Mesendoderm (in vitro differentiated cells): Measurements from ENCODE around the gene ARHGEF26.
A peak's percentile ranks its signal among the peaks of the same experiment; 100 is the strongest.

ENCODE experiments used
- DNase-seq: peaks from one replicate; pipeline ENCODE4 v3.0.0; 2013
- H2AK5ac ChIP-seq: 2 replicates; pipeline ENCODE4 v1.6.1; 2013; ENCODE audit warnings: low read length, inconsistent platforms
- H2BK120ac ChIP-seq: 2 replicates; pipeline ENCODE4 v1.6.1; 2013; ENCODE audit warnings: low read depth, mild to moderate bottlenecking, low read length, moderate library complexity, mixed read lengths
- H2BK15ac ChIP-seq: replicated peaks from 2 replicates; pipeline ENCODE4 v1.6.1; 2013; ENCODE audit warnings: low read depth, mild to moderate bottlenecking, moderate library complexity
- H2BK5ac ChIP-seq: 2 replicates; pipeline ENCODE4 v1.6.1; 2013; ENCODE audit warnings: low read length, inconsistent platforms
- H3K18ac ChIP-seq: 2 replicates; pipeline ENCODE4 v1.6.1; 2013; ENCODE audit warnings: mild to moderate bottlenecking, low read length, mixed read lengths
- H3K23ac ChIP-seq: one replicate; pipeline ENCODE4 v1.6.1; 2013; ENCODE audit warnings: low read length
- H3K27ac ChIP-seq: 2 replicates; pipeline ENCODE4 v1.5.1; 2013; ENCODE audit warnings: low read depth, mild to moderate bottlenecking, inconsistent platforms, low read length, moderate library complexity
- H3K27me3 ChIP-seq: 2 replicates; pipeline ENCODE4 v1.6.1; 2013; ENCODE audit warnings: low read length, control low read depth, mild to moderate bottlenecking, inconsistent platforms; ENCODE audit not compliant: insufficient read depth, poor library complexity
- H3K36me3 ChIP-seq: 2 replicates; pipeline ENCODE4 v1.6.1; 2013; ENCODE audit warnings: low read length, inconsistent platforms; ENCODE audit not compliant: control insufficient read depth, insufficient read depth
- H3K4ac ChIP-seq: one replicate; pipeline ENCODE4 v1.6.1; 2013; ENCODE audit warnings: low read depth, mild to moderate bottlenecking, low read length, moderate library complexity
- H3K4me1 ChIP-seq: 2 replicates; pipeline ENCODE4 v1.6.1; 2013; ENCODE audit warnings: low read depth, low read length, inconsistent platforms; ENCODE audit not compliant: control insufficient read depth
- H3K4me2 ChIP-seq: 2 replicates; pipeline ENCODE4 v1.6.1; 2013; ENCODE audit warnings: low read length
- H3K4me3 ChIP-seq: 2 replicates; pipeline ENCODE4 v1.5.1; 2013; ENCODE audit warnings: mild to moderate bottlenecking, low read length
- H3K56ac ChIP-seq: one replicate; pipeline ENCODE4 v1.6.1; 2013; ENCODE audit warnings: low read length
- H3K79me1 ChIP-seq: 2 replicates; pipeline ENCODE4 v1.6.1; 2013; ENCODE audit warnings: low read length, inconsistent platforms
- H3K79me2 ChIP-seq: 2 replicates; pipeline ENCODE4 v1.6.1; 2013; ENCODE audit warnings: mild to moderate bottlenecking, low read length; ENCODE audit not compliant: control insufficient read depth, insufficient read depth
- H3K9ac ChIP-seq: 2 replicates; pipeline ENCODE4 v1.6.1; 2013; ENCODE audit warnings: low read length, inconsistent platforms
- H4K5ac ChIP-seq: one replicate; pipeline ENCODE4 v1.6.1; 2013; ENCODE audit warnings: low read length
- H4K8ac ChIP-seq: one replicate; pipeline ENCODE4 v1.6.1; 2013; ENCODE audit warnings: low read depth, mild to moderate bottlenecking, control low read depth, low read length, moderate library complexity
- WGBS: extraction: QIAGEN DNeasy Blood & Tissue Kit; methylation state at CpG from one replicate; pipeline ENCODE4 v1.1.7; 2013; ENCODE audit warnings: low lambda C conversion rate, missing lambda C conversion rate; ENCODE audit not compliant: insufficient coverage; ENCODE audit errors: extremely low coverage; 5-methylcytosine and 5-hydroxymethylcytosine counted together

ARHGEF26 gene

GRCh38 chr3:154137036-154137435, 15.8 kb downstream of the ARHGEF26 start:
- WGBS, result no CpG with 5 or more reads among the region's 5 CpGs
- Histone ChIP-seq H3K9ac (no peak overlapping the region), H2BK120ac (no peak overlapping the region), H2BK15ac (no peak overlapping the region), H3K18ac (no peak overlapping the region), H3K79me1 (peaks cover 2% of the 10 kb centered on the region), H3K4me3 (no peak overlapping the region), H3K36me3 (no peaks in the 10 kb centered on the region), H3K4me2 (no peak overlapping the region), H2BK5ac (no peak overlapping the region), H3K27ac (no peak overlapping the region), H3K56ac (no peak overlapping the region), H3K4me1 (no peaks in the 10 kb centered on the region), H3K4ac (no peak overlapping the region), H3K27me3 (no peaks in the 10 kb centered on the region), H4K5ac (no peak overlapping the region), H3K79me2 (no peaks in the 10 kb centered on the region), H2AK5ac (no peak overlapping the region), H3K23ac (no peak overlapping the region), H4K8ac (no peak overlapping the region)
- DNase-seq, result no peak

- Histone ChIP-seq H3K18ac (no peak overlapping the region), H3K4me1 (no peaks in the 10 kb centered on the region), H4K5ac (no peak overlapping the region), H3K56ac (no peak overlapping the region), H3K27ac (no peak overlapping the region), H2BK5ac (no peak overlapping the region), H3K23ac (no peak overlapping the region), H2BK15ac (no peak overlapping the region), H4K8ac (no peak overlapping the region), H3K9ac (no peak overlapping the region), H3K4me2 (no peak overlapping the region), H2AK5ac (no peak overlapping the region), H2BK120ac (no peak overlapping the region), H3K79me2 (no peaks in the 10 kb centered on the region), H3K4me3 (no peak overlapping the region), H3K4ac (no peak overlapping the region), H3K79me1 (peaks cover 2% of the 10 kb centered on the region), H3K27me3 (no peaks in the 10 kb centered on the region), H3K36me3 (no peaks in the 10 kb centered on the region)
- no CpG with 5 or more reads among the region's 3 CpGs for WGBS
- no peak for DNase-seq
Observed at GRCh38 chr3:154139996-154140436, 18.8 kb downstream of the ARHGEF26 start.

- Histone ChIP-seq H2AK5ac (no peak overlapping the region), H3K56ac (no peak overlapping the region), H3K4me3 (no peak overlapping the region), H2BK5ac (no peak overlapping the region), H3K18ac (no peak overlapping the region), H4K5ac (no peak overlapping the region), H3K79me2 (no peaks in the 10 kb centered on the region), H4K8ac (no peak overlapping the region), H3K23ac (no peak overlapping the region), H2BK15ac (no peak overlapping the region), H3K79me1 (peaks cover 2% of the 10 kb centered on the region), H3K36me3 (no peaks in the 10 kb centered on the region), H3K27me3 (no peaks in the 10 kb centered on the region), H3K4me2 (no peak overlapping the region), H2BK120ac (no peak overlapping the region), H3K4me1 (no peaks in the 10 kb centered on the region), H3K27ac (no peak overlapping the region), H3K4ac (no peak overlapping the region), H3K9ac (no peak overlapping the region)
- DNase-seq, result peak; percentile 73
- no CpG with 5 or more reads among the region's 2 CpGs for whole genome bisulfite sequencing
Observed at GRCh38 chr3:154142608-154143007, 21.4 kb downstream of the ARHGEF26 start.

GRCh38 chr3:154143873-154144272, 22.7 kb downstream of the ARHGEF26 start:
- no peaks in the 10 kb centered on the region for H3K36me3 ChIP-seq
- no peak overlapping the region for H3K4me3 ChIP-seq
- no peak overlapping the region for H3K4ac ChIP-seq
- H2BK5ac ChIP-seq, result no peak overlapping the region
- H2BK15ac ChIP-seq, result no peak overlapping the region
- peaks cover 2% of the 10 kb centered on the region for H3K79me1 ChIP-seq
- H4K5ac ChIP-seq, result no peak overlapping the region
- no peak overlapping the region for H2AK5ac ChIP-seq
- H3K23ac ChIP-seq, result no peak overlapping the region
- no peak overlapping the region for H3K27ac ChIP-seq
- no peak overlapping the region for H4K8ac ChIP-seq
- no peak overlapping the region for H3K56ac ChIP-seq
- H3K4me2 ChIP-seq, result no peak overlapping the region
- no peak overlapping the region for H3K18ac ChIP-seq
- H3K9ac ChIP-seq, result no peak overlapping the region
- H3K27me3 ChIP-seq, result no peaks in the 10 kb centered on the region
- no peaks in the 10 kb centered on the region for H3K79me2 ChIP-seq
- no peaks in the 10 kb centered on the region for H3K4me1 ChIP-seq
- H2BK120ac ChIP-seq, result no peak overlapping the region
- WGBS, result no CpG with 5 or more reads among the region's 2 CpGs
- peak; percentile 27 for DNase-seq

- Histone ChIP-seq H2AK5ac (no peak overlapping the region), H4K5ac (no peak overlapping the region), H3K4me3 (no peak overlapping the region), H3K56ac (no peak overlapping the region), H3K4ac (no peak overlapping the region), H3K23ac (no peak overlapping the region), H3K4me1 (no peaks in the 10 kb centered on the region), H2BK15ac (no peak overlapping the region), H4K8ac (no peak overlapping the region), H3K27me3 (no peaks in the 10 kb centered on the region), H3K79me2 (no peaks in the 10 kb centered on the region), H3K18ac (no peak overlapping the region), H2BK5ac (no peak overlapping the region), H3K79me1 (peaks cover 2% of the 10 kb centered on the region), H3K4me2 (no peak overlapping the region), H2BK120ac (no peak overlapping the region), H3K27ac (no peak overlapping the region), H3K9ac (no peak overlapping the region), H3K36me3 (no peaks in the 10 kb centered on the region)
- no CpG with 5 or more reads among the region's 1 CpG for WGBS
- DNase-seq, result no peak
Observed at GRCh38 chr3:154144825-154145465, 23.8 kb downstream of the ARHGEF26 start.

- H3K4me1 ChIP-seq, result no peaks in the 10 kb centered on the region
- no peak overlapping the region for H2BK120ac ChIP-seq
- H3K23ac ChIP-seq, result no peak overlapping the region
- no peak overlapping the region for H4K8ac ChIP-seq
- no peaks in the 10 kb centered on the region for H3K79me2 ChIP-seq
- H3K4me2 ChIP-seq, result no peak overlapping the region
- no peaks in the 10 kb centered on the region for H3K27me3 ChIP-seq
- no peak overlapping the region for H2AK5ac ChIP-seq
- no peak overlapping the region for H3K18ac ChIP-seq
- no peak overlapping the region for H3K4ac ChIP-seq
- H3K36me3 ChIP-seq, result no peaks in the 10 kb centered on the region
- H4K5ac ChIP-seq, result no peak overlapping the region
- H3K4me3 ChIP-seq, result no peak overlapping the region
- peak; percentile 75 for DNase-seq
- H2BK5ac ChIP-seq, result no peak overlapping the region
- peaks cover 2% of the 10 kb centered on the region for H3K79me1 ChIP-seq
- no peak overlapping the region for H3K9ac ChIP-seq
- H3K56ac ChIP-seq, result no peak overlapping the region
- no peak overlapping the region for H2BK15ac ChIP-seq
- WGBS, result no CpG with 5 or more reads among the region's 1 CpG
- no peak overlapping the region for H3K27ac ChIP-seq
Observed at GRCh38 chr3:154148541-154148940, 27.4 kb downstream of the ARHGEF26 start.
